Activated CD8-positive, alpha-beta memory T cell treated with anti-CD3 and anti-CD28 coated beads for 48 hours (primary cell): ENCODE results near the gene NEFH.
"Not testable (repeated sequence)": the region's sequence is repeated elsewhere in the genome, so short reads cannot be mapped to it uniquely, and the experiment has no call there.

Source experiments
- DNase-seq, 3 experiments: peaks; one replicate each; pipeline ENCODE4 v3.0.0-alpha.2; 2020; ENCODE audit warnings: low read depth in 2 of 3, low spot score in 2 of 3

The NEFH gene

GRCh38 chr22:29463629-29464028 lies 16.4 kb upstream of the NEFH start:
- no peak for DNase-seq

- DNase-seq, result no peak
Measured at GRCh38 chr22:29464581-29464980, 15.4 kb upstream of the NEFH start.

GRCh38 chr22:29469755-29470154 lies 10.3 kb upstream of the NEFH start:
- DNase-seq, result no peak

GRCh38 chr22:29470159-29470855 lies 9.7 kb upstream of the NEFH start:
- peak; percentile 39 to 81 (median 75) for DNase-seq

GRCh38 chr22:29473001-29473400 lies 7.0 kb upstream of the NEFH start:
- no peak for DNase-seq

- DNase-seq, result no peak
Measured at GRCh38 chr22:29475550-29475949, 4.5 kb upstream of the NEFH start.

- no peak for DNase-seq
Measured at GRCh38 chr22:29476116-29476515, 3.9 kb upstream of the NEFH start.

GRCh38 chr22:29477723-29478318 lies 2.2 kb upstream of the NEFH start:
- DNase-seq, result no peak

GRCh38 chr22:29478326-29479276 lies 1.4 kb upstream of the NEFH start:
- no peak for DNase-seq

GRCh38 chr22:29480262-29480511 lies 169 bp downstream of the NEFH start:
- no peak for DNase-seq

GRCh38 chr22:29480512-29481264 lies 670 bp downstream of the NEFH start:
- DNase-seq, result peak in 1 of 3 experiments; percentile 27

- no peak for DNase-seq
Measured at GRCh38 chr22:29481265-29482000, 1.4 kb downstream of the NEFH start.

- DNase-seq, result no peak
Measured at GRCh38 chr22:29482253-29482652, 2.2 kb downstream of the NEFH start.

- no peak for DNase-seq
Measured at GRCh38 chr22:29482726-29483125, 2.7 kb downstream of the NEFH start.

- DNase-seq, result no peak
Measured at GRCh38 chr22:29483254-29483653, 3.2 kb downstream of the NEFH start.

- no peak for DNase-seq
Measured at GRCh38 chr22:29484642-29485041, 4.6 kb downstream of the NEFH start.

- DNase-seq, result no peak
Measured at GRCh38 chr22:29485448-29485847, 5.4 kb downstream of the NEFH start.

GRCh38 chr22:29487426-29487986 lies 7.5 kb downstream of the NEFH start:
- DNase-seq, result no peak

- DNase-seq, result not testable (repeated sequence)
Measured at GRCh38 chr22:29489127-29489780, 9.2 kb downstream of the NEFH start.

- no peak for DNase-seq
Measured at GRCh38 chr22:29491012-29491411, 11.0 kb downstream of the NEFH start.
